H9 (cell line): ENCODE results near the gene ZBTB22. TPM values are rescaled to one million over a fixed set of nuclear protein-coding genes. Genes with fewer than 3 reads are reported as not detected.
"Not testable (repeated sequence)": the region's sequence is repeated elsewhere in the genome, so short reads cannot be mapped to it uniquely, and the experiment has no call there.

Experiments used
- DNase-seq: peaks from one replicate; pipeline ENCODE4 v3.0.0-alpha.2; 2017
- H2AFZ ChIP-seq: one replicate; pipeline ENCODE4 v1.6.1; 2013; ENCODE audit warnings: mild to moderate bottlenecking, low read length, control low read depth, moderate library complexity
- H2AK5ac ChIP-seq: 2 replicates; pipeline ENCODE4 v1.6.1; 2013; ENCODE audit warnings: low read length, control low read depth, mixed read lengths; ENCODE audit not compliant: insufficient read length
- H2BK120ac ChIP-seq: one replicate; pipeline ENCODE4 v1.6.1; 2013; ENCODE audit warnings: low read depth, mild to moderate bottlenecking, low read length, control low read depth, inconsistent platforms; ENCODE audit not compliant: poor library complexity, severe bottlenecking
- H2BK12ac ChIP-seq: 2 replicates; pipeline ENCODE4 v1.6.1; 2013; ENCODE audit warnings: low read length, control low read depth, mixed read lengths, low read depth; ENCODE audit not compliant: insufficient read length
- H2BK15ac ChIP-seq: 2 replicates; pipeline ENCODE4 v1.6.1; 2013; ENCODE audit warnings: low read depth, low read length, control low read depth
- H2BK20ac ChIP-seq: one replicate; pipeline ENCODE4 v1.6.1; 2013; ENCODE audit warnings: low read depth, mild to moderate bottlenecking, low read length, control low read depth, inconsistent platforms; ENCODE audit not compliant: poor library complexity, severe bottlenecking
- H2BK5ac ChIP-seq: 2 replicates; pipeline ENCODE4 v1.6.1; 2013; ENCODE audit warnings: low read length, control low read depth, mixed read lengths; ENCODE audit not compliant: insufficient read length
- H3K14ac ChIP-seq: 2 replicates; pipeline ENCODE4 v1.6.1; 2013; ENCODE audit warnings: low read length, control low read depth; ENCODE audit not compliant: insufficient read depth
- H3K18ac ChIP-seq: 2 replicates; pipeline ENCODE4 v1.6.1; 2013; ENCODE audit warnings: low read depth, mild to moderate bottlenecking, mixed read lengths, low read length, control low read depth; ENCODE audit not compliant: insufficient read length
- H3K23ac ChIP-seq: 2 replicates; pipeline ENCODE4 v1.6.1; 2013; ENCODE audit warnings: low read length, control low read depth, mixed read lengths, low read depth; ENCODE audit not compliant: insufficient read length
- H3K23me2 ChIP-seq: 2 replicates; pipeline ENCODE4 v1.6.1; 2013; ENCODE audit warnings: low read depth, mild to moderate bottlenecking, mixed read lengths, low read length, control low read depth; ENCODE audit not compliant: insufficient read length, poor library complexity, severe bottlenecking
- H3K27ac ChIP-seq: 2 replicates; pipeline ENCODE4 v1.5.1; 2013; ENCODE audit warnings: low read length, control low read depth, mixed read lengths, low read depth; ENCODE audit not compliant: insufficient read length
- H3K27me3 ChIP-seq: 2 replicates; pipeline ENCODE4 v1.6.1; 2013; ENCODE audit warnings: low read length, control low read depth, inconsistent platforms; ENCODE audit not compliant: insufficient read depth
- H3K4ac ChIP-seq: 2 replicates; pipeline ENCODE4 v1.6.1; 2013; ENCODE audit warnings: low read depth, mild to moderate bottlenecking, control low read depth, inconsistent platforms, low read length, moderate library complexity
- H3K4me1 ChIP-seq: 2 replicates; pipeline ENCODE4 v1.6.1; 2013; ENCODE audit warnings: low read length, control low read depth, inconsistent platforms; ENCODE audit not compliant: insufficient read depth
- H3K4me2 ChIP-seq: 2 replicates; pipeline ENCODE4 v1.6.1; 2013; ENCODE audit warnings: low read length, control low read depth, mixed read lengths; ENCODE audit not compliant: insufficient read length, insufficient read depth
- H3K56ac ChIP-seq: 2 replicates; pipeline ENCODE4 v1.6.1; 2013; ENCODE audit warnings: low read depth, mild to moderate bottlenecking, mixed read lengths, low read length, control low read depth; ENCODE audit not compliant: insufficient read length
- H3K79me1 ChIP-seq: 2 replicates; pipeline ENCODE4 v1.6.1; 2013; ENCODE audit warnings: low read depth, mild to moderate bottlenecking, moderate library complexity, low read length, control low read depth, inconsistent platforms; ENCODE audit not compliant: insufficient read depth, poor library complexity, severe bottlenecking
- H3K79me2 ChIP-seq: 2 replicates; pipeline ENCODE4 v1.6.1; 2013; ENCODE audit warnings: low read length, control low read depth, inconsistent platforms; ENCODE audit not compliant: insufficient read depth
- H3K9ac ChIP-seq: 2 replicates; pipeline ENCODE4 v1.6.1; 2013; ENCODE audit warnings: low read length, control low read depth, mixed read lengths; ENCODE audit not compliant: insufficient read length; ENCODE audit errors: extremely low read depth
- H3K9me3 ChIP-seq: one replicate; pipeline ENCODE4 v1.6.1; 2013; ENCODE audit warnings: low read depth, low read length, inconsistent platforms; ENCODE audit not compliant: control insufficient read depth
- H3T11ph ChIP-seq: one replicate; pipeline ENCODE4 v1.6.1; 2013; ENCODE audit warnings: mild to moderate bottlenecking, low read length, control low read depth, inconsistent platforms
- H4K20me1 ChIP-seq: one replicate; pipeline ENCODE4 v1.6.1; 2013; ENCODE audit not compliant: control insufficient read depth, insufficient read length, insufficient read depth
- H4K5ac ChIP-seq: 2 replicates; pipeline ENCODE4 v1.6.1; 2013; ENCODE audit warnings: low read depth, mild to moderate bottlenecking, mixed read lengths, low read length, control low read depth; ENCODE audit not compliant: insufficient read length
- H4K8ac ChIP-seq: replicated peaks from 2 replicates; pipeline ENCODE4 v1.6.1; 2013; ENCODE audit warnings: low read length, control low read depth, mixed read lengths, low read depth; ENCODE audit not compliant: insufficient read length
- H4K91ac ChIP-seq: 2 replicates; pipeline ENCODE4 v1.6.1; 2013; ENCODE audit warnings: low read depth, mild to moderate bottlenecking, moderate library complexity, mixed read lengths, low read length, control low read depth; ENCODE audit not compliant: insufficient read length
- H3K27ac Mint-ChIP-seq, 3 experiments: 2 replicates in 2 of 3; 3 replicates in 1 of 3; pipeline ENCODE4 v1.8.0; 2020 to 2021; ENCODE audit warnings: mixed read lengths in 3 of 3, mild to moderate bottlenecking in 1 of 3, moderate library complexity in 1 of 3
- H3K27me3 Mint-ChIP-seq: 2 replicates; pipeline ENCODE4 v1.8.0; 2021; ENCODE audit warnings: low read depth, mild to moderate bottlenecking, moderate library complexity, mixed read lengths
- H3K36me3 Mint-ChIP-seq, 3 experiments: 2 replicates in 2 of 3; 3 replicates in 1 of 3; pipeline ENCODE4 v1.8.0; 2020 to 2021; ENCODE audit warnings: low read depth in 3 of 3, mixed read lengths in 3 of 3; ENCODE audit not compliant: insufficient read depth in 1 of 3
- H3K4me1 Mint-ChIP-seq, 2 experiments: 2 replicates each; pipeline ENCODE4 v1.8.0; 2020; ENCODE audit warnings: mixed read lengths in 2 of 2
- H3K4me3 Mint-ChIP-seq, 2 experiments: 2 replicates in 1 of 2; 3 replicates in 1 of 2; pipeline ENCODE4 v1.8.0; 2020 to 2021; ENCODE audit warnings: mild to moderate bottlenecking in 2 of 2, mixed read lengths in 2 of 2, moderate library complexity in 1 of 2
- H3K9me3 Mint-ChIP-seq, 2 experiments: 2 replicates in 1 of 2; 3 replicates in 1 of 2; pipeline ENCODE4 v1.8.0; 2020; ENCODE audit warnings: mild to moderate bottlenecking in 2 of 2, mixed read lengths in 2 of 2, moderate library complexity in 1 of 2
- WGBS: extraction: QIAGEN DNeasy Blood & Tissue Kit; methylation state at CpG from one replicate; pipeline ENCODE4 v1.1.7; 2013; ENCODE audit warnings: missing lambda C conversion rate, low lambda C conversion rate, mixed read lengths; ENCODE audit not compliant: insufficient read length; ENCODE audit errors: extremely low coverage; 5-methylcytosine and 5-hydroxymethylcytosine counted together
- total RNA-seq: library from RNA; stranded (reverse); gene quantifications from 2 replicates; pipeline ENCODE4 v1.2.1, GENCODE V29; 2021
- TF ChIP-seq, protein P1 (sequence below): fragments of 200-600 bp; sonication (generic); conservative IDR thresholded peaks from 3 replicates; pipeline ENCODE4 v1.8.0; 2021; ENCODE audit warnings: antibody characterized with exemption, mild to moderate bottlenecking

Gene ZBTB22
- total RNA-seq, 1 experiment from 2014 or later, result 8.1 TPM

DNA sequence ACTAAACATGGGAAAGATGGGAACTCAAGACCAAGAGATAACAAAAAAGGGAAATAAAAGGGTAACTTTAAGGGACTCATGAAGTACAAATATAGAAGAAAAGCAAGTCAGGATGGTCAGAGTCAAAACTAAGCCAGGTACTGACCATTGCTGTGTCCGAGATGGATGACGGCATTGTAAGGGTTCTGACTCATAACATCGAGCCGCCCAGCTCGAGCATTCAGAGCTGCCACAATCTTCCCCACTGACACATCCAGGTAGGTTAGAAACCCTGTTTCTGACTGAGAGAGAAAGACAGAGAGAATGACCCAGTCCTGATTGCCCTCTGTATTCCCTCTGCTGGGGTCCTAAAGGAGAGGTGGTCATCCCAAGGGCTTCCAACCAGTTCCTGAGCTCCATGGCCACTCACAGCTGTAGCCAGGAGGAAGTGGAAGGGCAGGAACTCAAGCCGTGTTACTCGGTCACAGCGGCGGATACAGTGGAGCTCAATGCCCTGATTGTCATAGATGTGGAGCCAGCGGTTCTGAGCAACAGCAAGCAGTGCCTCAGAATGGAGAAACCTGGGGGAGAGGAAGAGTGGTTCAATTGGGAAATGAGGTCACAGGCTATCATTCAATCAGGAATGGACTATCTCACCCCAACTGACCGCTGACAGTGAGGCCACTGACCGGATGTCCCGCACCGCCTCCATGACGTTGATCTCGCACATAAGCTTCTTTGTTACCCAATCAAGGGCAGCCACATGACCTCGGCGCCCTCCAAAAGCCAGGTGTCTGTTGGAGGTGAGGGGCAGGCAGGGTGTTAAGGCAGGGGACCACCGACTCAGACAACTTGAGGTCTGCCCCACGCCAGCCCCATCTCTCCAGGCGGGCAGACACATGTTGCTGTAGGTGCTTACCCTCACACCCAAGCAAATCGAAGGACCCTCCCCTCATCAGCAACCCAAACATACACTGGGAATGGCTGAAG lies 30.3 kb downstream of the ZBTB22 start:
- Histone ChIP-seq H3K79me2 (peaks cover 7% of the 10 kb centered on the region; the same call in 1 of the 2 replicates), H4K91ac (no peak overlapping the region)
- WGBS, result no CpG with 5 or more reads among the region's 22 CpGs

DNA sequence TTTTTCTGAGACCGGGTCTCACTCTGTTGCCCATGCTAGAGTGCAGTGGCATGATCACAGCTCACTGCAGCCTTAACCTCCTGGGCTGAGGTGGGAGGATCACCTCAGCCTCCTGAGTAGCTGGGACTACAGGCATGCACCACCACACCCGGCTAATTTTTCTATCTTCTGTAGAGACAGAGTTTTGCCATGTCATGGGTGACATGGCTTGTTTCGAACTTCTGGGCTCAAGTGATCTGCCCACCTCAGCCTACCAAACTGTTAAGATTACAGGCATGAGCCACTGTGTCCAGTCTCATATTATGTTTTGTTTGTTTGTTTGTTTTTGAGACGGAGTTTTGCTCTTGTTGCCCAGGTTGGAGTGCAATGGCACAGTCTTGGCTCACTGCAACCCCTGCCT lies 32.3 kb downstream of the ZBTB22 start:
- H3K79me1 ChIP-seq, H3T11ph ChIP-seq, H2BK12ac ChIP-seq, H4K8ac ChIP-seq, H3K18ac ChIP-seq, H3K9ac ChIP-seq, H2BK15ac ChIP-seq, H4K91ac ChIP-seq, H3K56ac ChIP-seq, H3K4me2 ChIP-seq, H3K27ac Mint-ChIP-seq, H3K23ac ChIP-seq, DNase-seq, H3K9me3 Mint-ChIP-seq, H3K79me2 ChIP-seq, H3K27me3 ChIP-seq, H3K9me3 ChIP-seq, H3K4ac ChIP-seq, H2BK5ac ChIP-seq, H3K14ac ChIP-seq, H2BK20ac ChIP-seq, H4K20me1 ChIP-seq, H2AFZ ChIP-seq, H4K5ac ChIP-seq, H3K27ac ChIP-seq, H3K4me3 Mint-ChIP-seq, H2AK5ac ChIP-seq, H2BK120ac ChIP-seq, H3K27me3 Mint-ChIP-seq, H3K4me1 ChIP-seq: not testable (repeated sequence)
- no CpG with 5 or more reads among the region's 4 CpGs for WGBS
- H3K4me1 Mint-ChIP-seq, result peaks cover 6 to 19% of the 10 kb centered on the region in 2 experiments
- peaks cover 11% of the 10 kb centered on the region for H3K23me2 ChIP-seq
- H3K36me3 Mint-ChIP-seq, result peaks cover 25 to 81% (median 46%) of the 10 kb centered on the region in 3 experiments; a peak in 6 of 7 replicates

More for the DNA sequence above, 30.3 kb downstream of the ZBTB22 start:
- H3K23ac ChIP-seq, result no peak overlapping the region
- Mint-ChIP-seq H3K36me3 (peaks cover 24 to 77% (median 50%) of the 10 kb centered on the region in 3 experiments; a peak in 6 of 7 replicates), H3K4me1 (peaks cover 7 to 20% of the 10 kb centered on the region in 2 experiments), H3K27me3 (no peaks in the 10 kb centered on the region; the same call in 1 of the 2 replicates), H3K9me3 (no peaks in the 10 kb centered on the region), H3K4me3 (peak overlapping the region; percentile 99 to 100), H3K27ac (no peak overlapping the region)
- H3K9me3 ChIP-seq, result no peaks in the 10 kb centered on the region
- no peak overlapping the region for H3K56ac ChIP-seq
- H3K27me3 ChIP-seq, result no peaks in the 10 kb centered on the region
- H2BK120ac ChIP-seq, result no peak overlapping the region
- no peak overlapping the region for H3K4ac ChIP-seq
- no peak for DNase-seq
- no peak overlapping the region for H3K27ac ChIP-seq
- no peak overlapping the region for H2AFZ ChIP-seq
- no peak overlapping the region for H2BK12ac ChIP-seq
- no peak overlapping the region for H2BK15ac ChIP-seq
- no peak overlapping the region for H3K4me2 ChIP-seq
- peaks cover 12% of the 10 kb centered on the region for H3K23me2 ChIP-seq
- TF ChIP-seq, protein P1, sequence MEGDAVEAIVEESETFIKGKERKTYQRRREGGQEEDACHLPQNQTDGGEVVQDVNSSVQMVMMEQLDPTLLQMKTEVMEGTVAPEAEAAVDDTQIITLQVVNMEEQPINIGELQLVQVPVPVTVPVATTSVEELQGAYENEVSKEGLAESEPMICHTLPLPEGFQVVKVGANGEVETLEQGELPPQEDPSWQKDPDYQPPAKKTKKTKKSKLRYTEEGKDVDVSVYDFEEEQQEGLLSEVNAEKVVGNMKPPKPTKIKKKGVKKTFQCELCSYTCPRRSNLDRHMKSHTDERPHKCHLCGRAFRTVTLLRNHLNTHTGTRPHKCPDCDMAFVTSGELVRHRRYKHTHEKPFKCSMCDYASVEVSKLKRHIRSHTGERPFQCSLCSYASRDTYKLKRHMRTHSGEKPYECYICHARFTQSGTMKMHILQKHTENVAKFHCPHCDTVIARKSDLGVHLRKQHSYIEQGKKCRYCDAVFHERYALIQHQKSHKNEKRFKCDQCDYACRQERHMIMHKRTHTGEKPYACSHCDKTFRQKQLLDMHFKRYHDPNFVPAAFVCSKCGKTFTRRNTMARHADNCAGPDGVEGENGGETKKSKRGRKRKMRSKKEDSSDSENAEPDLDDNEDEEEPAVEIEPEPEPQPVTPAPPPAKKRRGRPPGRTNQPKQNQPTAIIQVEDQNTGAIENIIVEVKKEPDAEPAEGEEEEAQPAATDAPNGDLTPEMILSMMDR, result no peak
- H3K4me1 ChIP-seq, result no peaks in the 10 kb centered on the region; the same call in 1 of the 2 replicates
- no peak overlapping the region for H3K18ac ChIP-seq
- H3T11ph ChIP-seq, result no peak overlapping the region
- no peak overlapping the region for H4K5ac ChIP-seq
- no peaks in the 10 kb centered on the region for H4K20me1 ChIP-seq
- no peak overlapping the region for H2AK5ac ChIP-seq
- no peak overlapping the region for H2BK5ac ChIP-seq
- H4K8ac ChIP-seq, result no peak overlapping the region
- H3K14ac ChIP-seq, result no peak overlapping the region
- no peak overlapping the region for H3K9ac ChIP-seq
- H2BK20ac ChIP-seq, result no peak overlapping the region
- peaks cover 8% of the 10 kb centered on the region for H3K79me1 ChIP-seq
